ENCODE results near the gene TMEM143.

GRCh38 chr19:48297975-48298374 lies 65.8 kb downstream of the TMEM143 start:
- TF ChIP-seq, protein P1, sequence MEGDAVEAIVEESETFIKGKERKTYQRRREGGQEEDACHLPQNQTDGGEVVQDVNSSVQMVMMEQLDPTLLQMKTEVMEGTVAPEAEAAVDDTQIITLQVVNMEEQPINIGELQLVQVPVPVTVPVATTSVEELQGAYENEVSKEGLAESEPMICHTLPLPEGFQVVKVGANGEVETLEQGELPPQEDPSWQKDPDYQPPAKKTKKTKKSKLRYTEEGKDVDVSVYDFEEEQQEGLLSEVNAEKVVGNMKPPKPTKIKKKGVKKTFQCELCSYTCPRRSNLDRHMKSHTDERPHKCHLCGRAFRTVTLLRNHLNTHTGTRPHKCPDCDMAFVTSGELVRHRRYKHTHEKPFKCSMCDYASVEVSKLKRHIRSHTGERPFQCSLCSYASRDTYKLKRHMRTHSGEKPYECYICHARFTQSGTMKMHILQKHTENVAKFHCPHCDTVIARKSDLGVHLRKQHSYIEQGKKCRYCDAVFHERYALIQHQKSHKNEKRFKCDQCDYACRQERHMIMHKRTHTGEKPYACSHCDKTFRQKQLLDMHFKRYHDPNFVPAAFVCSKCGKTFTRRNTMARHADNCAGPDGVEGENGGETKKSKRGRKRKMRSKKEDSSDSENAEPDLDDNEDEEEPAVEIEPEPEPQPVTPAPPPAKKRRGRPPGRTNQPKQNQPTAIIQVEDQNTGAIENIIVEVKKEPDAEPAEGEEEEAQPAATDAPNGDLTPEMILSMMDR (IDR thresholded peaks at IDR 0.05), result no peak
- no peak for TF ChIP-seq POLR2A (IDR thresholded peaks at IDR 0.05)
